HepG2 (cell line): ENCODE data around the gene BPIFA1. TPM values are rescaled to one million over a fixed set of nuclear protein-coding genes. Genes with fewer than 3 reads are reported as not detected.
A peak's percentile ranks its signal among the peaks of the same experiment; 100 is the strongest.

ENCODE experiments used
- ATM ChIP-seq: fragments of 450-650 bp; IDR thresholded peaks from 2 replicates; pipeline ENCODE4 v1.7.1; 2017; ENCODE audit warnings: mild to moderate bottlenecking, borderline replicate concordance
- CBX1 ChIP-seq: IDR thresholded peaks from one replicate; pipeline ENCODE4 v1.6.1; 2016; ENCODE audit warnings: antibody characterized with exemption, low read depth
- CREB1 ChIP-seq, 2 experiments: fragments of 450-650 bp in 1 of 2; IDR thresholded peaks; 2 replicates each; pipeline ENCODE4 v1.6.1; 2016 to 2017; ENCODE audit warnings: control low read depth in 1 of 2, mild to moderate bottlenecking in 1 of 2, missing compliant biosample characterization in 1 of 2, missing genetic modification characterization in 1 of 2
- EED ChIP-seq: sonication (generic); formaldehyde crosslinking; IDR thresholded peaks from 2 replicates; pipeline ENCODE4 v1.5.0; 2020; ENCODE audit warnings: mild to moderate bottlenecking, missing genetic modification reagents
- EZH2 ChIP-seq: conservative IDR thresholded peaks from 2 replicates; pipeline ENCODE4 v1.6.1; 2012; ENCODE audit warnings: mild to moderate bottlenecking, low read depth, low read length, moderate library complexity
- MLLT10 ChIP-seq: sonication (generic); formaldehyde crosslinking; IDR thresholded peaks from 2 replicates; pipeline ENCODE4 v1.4.0; 2020; ENCODE audit warnings: missing genetic modification reagents
- MLXIP ChIP-seq: sonication (generic); formaldehyde crosslinking; IDR thresholded peaks from 2 replicates; pipeline ENCODE4 v1.9.0; 2021; ENCODE audit warnings: missing genetic modification reagents, borderline replicate concordance
- NFE2 ChIP-seq: sonication (generic); formaldehyde crosslinking; IDR thresholded peaks from 2 replicates; pipeline ENCODE4 v1.4.0; 2020; ENCODE audit warnings: missing genetic modification reagents
- NFRKB ChIP-seq: fragments of 450-650 bp; IDR thresholded peaks from 2 replicates; pipeline ENCODE4 v1.6.1; 2017
- RELA ChIP-seq: sonication (generic); formaldehyde crosslinking; IDR thresholded peaks from 2 replicates; pipeline ENCODE4 v1.4.0; 2020; ENCODE audit warnings: missing genetic modification reagents
- ZBTB8A ChIP-seq: sonication (generic); formaldehyde crosslinking; IDR thresholded peaks from 2 replicates; pipeline ENCODE4 v1.4.0; 2020; ENCODE audit warnings: mild to moderate bottlenecking, low read depth, missing genetic modification reagents, borderline replicate concordance
- ZNF556 ChIP-seq: sonication (generic); formaldehyde crosslinking; IDR thresholded peaks from 2 replicates; pipeline ENCODE4 v1.4.0; 2020; ENCODE audit warnings: mild to moderate bottlenecking, missing genetic modification reagents, borderline replicate concordance
- ZNF746 ChIP-seq: sonication (generic); formaldehyde crosslinking; IDR thresholded peaks from 2 replicates; pipeline ENCODE4 v1.8.0; 2022; ENCODE audit warnings: mild to moderate bottlenecking, missing genetic modification reagents
- ZNF879 ChIP-seq: sonication (generic); formaldehyde crosslinking; IDR thresholded peaks from 2 replicates; pipeline ENCODE4 v1.8.1; 2023; ENCODE audit warnings: missing genetic modification reagents
- polyA plus RNA-seq, 8 experiments: library from polyadenylated mRNA; depleted of rRNA in 3 of 8; stranded (reverse) in 7 of 8; unstranded in 1 of 8; fragments of >200 nt; fragmentation: Illumina TruSeq in 4 of 8; extraction: Trizol in 4 of 8; gene quantifications; 2 replicates each; pipeline versions ENCODE4 v1.2.1 to v1.2.3, GENCODE V29; 2011 to 2016; ENCODE audit warnings: low read depth in 4 of 8, missing spikeins in 1 of 8, mixed read lengths in 1 of 8; ENCODE audit not compliant: insufficient read depth in 1 of 8
- total RNA-seq, 5 experiments: library from RNA; depleted of rRNA; stranded (reverse); fragments of >200 nt; fragmentation: Illumina TruSeq; extraction: Trizol; gene quantifications; 2 replicates each; pipeline ENCODE4 v1.2.3, GENCODE V29; 2016; ENCODE audit warnings: low read depth in 1 of 5
- TF ChIP-seq, protein P1 (sequence below): sonication (generic); formaldehyde crosslinking; IDR thresholded peaks from one replicate; pipeline ENCODE4 v1.5.1; 2020; ENCODE audit warnings: mild to moderate bottlenecking, missing genetic modification reagents; ENCODE audit errors: not compliant biosample characterization
- TF ChIP-seq, protein P2 (sequence below): sonication (generic); formaldehyde crosslinking; IDR thresholded peaks from 2 replicates; pipeline ENCODE4 v1.4.0; 2020; ENCODE audit warnings: mild to moderate bottlenecking, missing genetic modification reagents
- TF ChIP-seq, protein P3 (sequence below): sonication (generic); formaldehyde crosslinking; IDR thresholded peaks from 2 replicates; pipeline ENCODE4 v1.4.0; 2020; ENCODE audit warnings: missing genetic modification reagents

Gene BPIFA1
- total and polyA plus RNA-seq, 2 of the 13 experiments (the other 11 are each of a cell fraction or from before 2014, with no cell fraction given), result not detected

DNA sequence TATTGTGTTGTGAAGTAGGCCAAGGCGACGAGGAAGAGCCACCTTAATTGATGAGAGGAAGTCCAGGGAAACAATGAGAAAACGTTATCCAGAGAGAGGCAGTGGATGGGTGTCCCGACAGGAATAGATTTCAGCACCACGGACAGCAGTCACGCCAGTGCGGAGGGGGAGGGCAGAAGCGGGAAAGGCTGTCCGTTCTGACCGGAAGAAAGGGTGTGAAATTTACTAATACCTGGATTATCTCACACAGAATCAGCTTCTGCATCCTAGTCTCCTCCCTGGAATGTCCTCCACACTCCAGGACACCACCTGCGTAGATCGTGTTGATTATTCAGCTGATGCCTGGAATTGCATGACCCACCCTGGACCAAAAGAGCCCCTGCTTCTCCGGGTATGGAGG is 26.0 kb upstream of the BPIFA1 start (continued):
- no peak for TF ChIP-seq CREB1 (IDR thresholded peaks at IDR 0.05)
- TF ChIP-seq CREB1 (CRISPR knock-in tag; IDR thresholded peaks at IDR 0.05), result no peak
- peak; percentile 84 for TF ChIP-seq ZNF746 (CRISPR knock-in tag)
- peak; percentile 96 for TF ChIP-seq MLXIP
- TF ChIP-seq ZNF879 (CRISPR knock-in tag), result 0 out of 2 replicates have a peak, but pooled peaks have one; percentile 76
- no peak for TF ChIP-seq MLLT10
- TF ChIP-seq CBX1, result no peak
- TF ChIP-seq, protein P1, sequence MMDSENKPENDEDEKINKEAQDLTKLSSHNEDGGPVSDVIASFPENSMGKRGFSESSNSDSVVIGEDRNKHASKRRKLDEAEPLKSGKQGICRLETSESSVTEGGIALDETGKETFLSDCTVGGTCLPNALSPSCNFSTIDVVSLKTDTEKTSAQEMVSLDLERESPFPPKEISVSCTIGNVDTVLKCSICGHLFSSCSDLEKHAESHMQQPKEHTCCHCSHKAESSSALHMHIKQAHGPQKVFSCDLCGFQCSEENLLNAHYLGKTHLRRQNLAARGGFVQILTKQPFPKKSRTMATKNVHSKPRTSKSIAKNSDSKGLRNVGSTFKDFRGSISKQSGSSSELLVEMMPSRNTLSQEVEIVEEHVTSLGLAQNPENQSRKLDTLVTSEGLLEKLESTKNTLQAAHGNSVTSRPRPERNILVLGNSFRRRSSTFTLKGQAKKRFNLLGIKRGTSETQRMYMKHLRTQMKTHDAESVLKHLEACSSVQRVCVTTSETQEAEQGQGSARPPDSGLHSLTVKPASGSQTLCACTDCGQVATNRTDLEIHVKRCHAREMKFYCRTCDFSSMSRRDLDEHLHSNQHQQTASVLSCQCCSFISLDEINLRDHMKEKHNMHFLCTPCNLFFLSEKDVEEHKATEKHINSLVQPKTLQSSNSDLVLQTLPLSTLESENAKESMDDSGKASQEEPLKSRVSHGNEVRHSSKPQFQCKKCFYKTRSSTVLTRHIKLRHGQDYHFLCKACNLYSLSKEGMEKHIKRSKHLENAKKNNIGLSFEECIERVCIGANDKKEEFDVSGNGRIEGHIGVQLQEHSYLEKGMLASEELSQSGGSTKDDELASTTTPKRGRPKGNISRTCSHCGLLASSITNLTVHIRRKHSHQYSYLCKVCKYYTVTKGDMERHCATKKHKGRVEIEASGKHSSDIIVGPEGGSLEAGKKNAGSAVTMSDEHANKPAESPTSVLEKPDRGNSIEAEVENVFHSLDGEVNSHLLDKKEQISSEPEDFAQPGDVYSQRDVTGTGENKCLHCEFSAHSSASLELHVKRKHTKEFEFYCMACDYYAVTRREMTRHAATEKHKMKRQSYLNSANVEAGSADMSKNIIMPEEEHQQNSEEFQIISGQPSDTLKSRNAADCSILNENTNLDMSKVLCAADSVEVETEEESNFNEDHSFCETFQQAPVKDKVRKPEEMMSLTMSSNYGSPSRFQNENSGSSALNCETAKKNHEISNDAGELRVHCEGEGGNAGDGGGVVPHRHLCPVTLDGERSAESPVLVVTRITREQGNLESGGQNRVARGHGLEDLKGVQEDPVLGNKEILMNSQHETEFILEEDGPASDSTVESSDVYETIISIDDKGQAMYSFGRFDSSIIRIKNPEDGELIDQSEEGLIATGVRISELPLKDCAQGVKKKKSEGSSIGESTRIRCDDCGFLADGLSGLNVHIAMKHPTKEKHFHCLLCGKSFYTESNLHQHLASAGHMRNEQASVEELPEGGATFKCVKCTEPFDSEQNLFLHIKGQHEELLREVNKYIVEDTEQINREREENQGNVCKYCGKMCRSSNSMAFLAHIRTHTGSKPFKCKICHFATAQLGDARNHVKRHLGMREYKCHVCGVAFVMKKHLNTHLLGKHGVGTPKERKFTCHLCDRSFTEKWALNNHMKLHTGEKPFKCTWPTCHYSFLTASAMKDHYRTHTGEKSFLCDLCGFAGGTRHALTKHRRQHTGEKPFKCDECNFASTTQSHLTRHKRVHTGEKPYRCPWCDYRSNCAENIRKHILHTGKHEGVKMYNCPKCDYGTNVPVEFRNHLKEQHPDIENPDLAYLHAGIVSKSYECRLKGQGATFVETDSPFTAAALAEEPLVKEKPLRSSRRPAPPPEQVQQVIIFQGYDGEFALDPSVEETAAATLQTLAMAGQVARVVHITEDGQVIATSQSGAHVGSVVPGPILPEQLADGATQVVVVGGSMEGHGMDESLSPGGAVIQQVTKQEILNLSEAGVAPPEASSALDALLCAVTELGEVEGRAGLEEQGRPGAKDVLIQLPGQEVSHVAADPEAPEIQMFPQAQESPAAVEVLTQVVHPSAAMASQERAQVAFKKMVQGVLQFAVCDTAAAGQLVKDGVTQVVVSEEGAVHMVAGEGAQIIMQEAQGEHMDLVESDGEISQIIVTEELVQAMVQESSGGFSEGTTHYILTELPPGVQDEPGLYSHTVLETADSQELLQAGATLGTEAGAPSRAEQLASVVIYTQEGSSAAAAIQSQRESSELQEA, result peak; percentile 70
- 0 out of 2 replicates have a peak, but pooled peaks have one; percentile 42 for TF ChIP-seq EZH2
- no peak for TF ChIP-seq ZBTB8A (CRISPR knock-in tag)
- no peak for TF ChIP-seq NFRKB
- TF ChIP-seq, protein P2, sequence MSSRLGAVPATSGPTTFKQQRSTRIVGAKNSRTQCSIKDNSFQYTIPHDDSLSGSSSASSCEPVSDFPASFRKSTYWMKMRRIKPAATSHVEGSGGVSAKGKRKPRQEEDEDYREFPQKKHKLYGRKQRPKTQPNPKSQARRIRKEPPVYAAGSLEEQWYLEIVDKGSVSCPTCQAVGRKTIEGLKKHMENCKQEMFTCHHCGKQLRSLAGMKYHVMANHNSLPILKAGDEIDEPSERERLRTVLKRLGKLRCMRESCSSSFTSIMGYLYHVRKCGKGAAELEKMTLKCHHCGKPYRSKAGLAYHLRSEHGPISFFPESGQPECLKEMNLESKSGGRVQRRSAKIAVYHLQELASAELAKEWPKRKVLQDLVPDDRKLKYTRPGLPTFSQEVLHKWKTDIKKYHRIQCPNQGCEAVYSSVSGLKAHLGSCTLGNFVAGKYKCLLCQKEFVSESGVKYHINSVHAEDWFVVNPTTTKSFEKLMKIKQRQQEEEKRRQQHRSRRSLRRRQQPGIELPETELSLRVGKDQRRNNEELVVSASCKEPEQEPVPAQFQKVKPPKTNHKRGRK (CRISPR knock-in tag), result no peak
- TF ChIP-seq ATM, result no peak
- TF ChIP-seq, protein P3, sequence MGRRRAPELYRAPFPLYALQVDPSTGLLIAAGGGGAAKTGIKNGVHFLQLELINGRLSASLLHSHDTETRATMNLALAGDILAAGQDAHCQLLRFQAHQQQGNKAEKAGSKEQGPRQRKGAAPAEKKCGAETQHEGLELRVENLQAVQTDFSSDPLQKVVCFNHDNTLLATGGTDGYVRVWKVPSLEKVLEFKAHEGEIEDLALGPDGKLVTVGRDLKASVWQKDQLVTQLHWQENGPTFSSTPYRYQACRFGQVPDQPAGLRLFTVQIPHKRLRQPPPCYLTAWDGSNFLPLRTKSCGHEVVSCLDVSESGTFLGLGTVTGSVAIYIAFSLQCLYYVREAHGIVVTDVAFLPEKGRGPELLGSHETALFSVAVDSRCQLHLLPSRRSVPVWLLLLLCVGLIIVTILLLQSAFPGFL (CRISPR knock-in tag), result no peak
- 0 out of 2 replicates have a peak, but pooled peaks have one; percentile 41 for TF ChIP-seq ZNF556 (CRISPR knock-in tag)
- peak; percentile 61; the same call in 1 of the 2 replicates for TF ChIP-seq NFE2 (CRISPR knock-in tag)
- no peak for TF ChIP-seq RELA (CRISPR knock-in tag)
- peak; percentile 78; the same call in 1 of the 2 replicates for TF ChIP-seq EED (CRISPR knock-in tag)
